GM21515 (cell line): Measurements from ENCODE around the gene ACP7.
"Not testable (repeated sequence)": the region's sequence is repeated elsewhere in the genome, so short reads cannot be mapped to it uniquely, and the experiment has no call there.

Source experiments
- ATAC-seq: cut with Tn5 transposase; IDR thresholded peaks from one replicate; pipeline ENCODE4 v1.9.1; 2021; ENCODE audit not compliant: unreplicated experiment

The ACP7 gene

GRCh38 chr19:39104186-39104596 lies 20.0 kb downstream of the ACP7 start:
- ATAC-seq, result no peak

GRCh38 chr19:39106194-39106593 lies 22.0 kb downstream of the ACP7 start:
- no peak for ATAC-seq

- ATAC-seq, result no peak
These were observed 25.5 kb downstream of the ACP7 start for GRCh38 chr19:39109641-39110040.

- no peak for ATAC-seq
These were observed 26.2 kb downstream of the ACP7 start for GRCh38 chr19:39110263-39110967.

GRCh38 chr19:39111593-39112199 lies 27.5 kb downstream of the ACP7 start:
- ATAC-seq, result no peak

GRCh38 chr19:39112338-39112890 lies 28.2 kb downstream of the ACP7 start:
- no peak for ATAC-seq

- ATAC-seq, result no peak
These were observed 29.0 kb downstream of the ACP7 start for GRCh38 chr19:39113199-39113598.

- no peak for ATAC-seq
These were observed 31.1 kb downstream of the ACP7 start for GRCh38 chr19:39115105-39115847.

GRCh38 chr19:39117023-39117422 lies 32.9 kb downstream of the ACP7 start:
- ATAC-seq, result not testable (repeated sequence)

GRCh38 chr19:39119830-39120229 lies 35.7 kb downstream of the ACP7 start:
- ATAC-seq, result no peak

- no peak for ATAC-seq
These were observed 39.0 kb downstream of the ACP7 start for GRCh38 chr19:39122934-39123731.

- no peak for ATAC-seq
These were observed 40.1 kb downstream of the ACP7 start for GRCh38 chr19:39124136-39124764.

GRCh38 chr19:39125199-39125553 lies 41.0 kb downstream of the ACP7 start:
- ATAC-seq, result no peak

- peak; percentile 81 for ATAC-seq
These were observed 41.6 kb downstream of the ACP7 start, which contains the start of gene PAK4 for GRCh38 chr19:39125554-39126311. Gene PAK4, plus strand, starts transcription at chr19:39125786. Its CDS starts 43,768 bp downstream, at chr19:39169554.

- no peak for ATAC-seq
These were observed 42.4 kb downstream of the ACP7 start for GRCh38 chr19:39126312-39127187.

- ATAC-seq, result no peak
These were observed 43.8 kb downstream of the ACP7 start for GRCh38 chr19:39127812-39128515.

- no peak for ATAC-seq
These were observed 44.4 kb downstream of the ACP7 start for GRCh38 chr19:39128516-39129079.

GRCh38 chr19:39129116-39129515 lies 44.9 kb downstream of the ACP7 start:
- no peak for ATAC-seq
